ENCODE measurements around the gene SDCCAG8.
A peak's percentile ranks its signal among the peaks of the same experiment; 100 is the strongest.

The SDCCAG8 gene

GRCh38 chr1:243465738-243466137 is 209.9 kb downstream of the SDCCAG8 start:
- DNase-seq: no peak

GRCh38 chr1:243469497-243469896 is 213.7 kb downstream of the SDCCAG8 start:
- DNase-seq: no peak

GRCh38 chr1:243470502-243470901 is 214.7 kb downstream of the SDCCAG8 start:
- no peak for DNase-seq

GRCh38 chr1:243471026-243471685 is 215.3 kb downstream of the SDCCAG8 start:
- DNase-seq: no peak

GRCh38 chr1:243471754-243472745 is 216.2 kb downstream of the SDCCAG8 start:
- DNase-seq: no peak

GRCh38 chr1:243473227-243474135 is 217.6 kb downstream of the SDCCAG8 start:
- no peak for DNase-seq

GRCh38 chr1:243474136-243474881 is 218.5 kb downstream of the SDCCAG8 start:
- no peak for DNase-seq

- DNase-seq: no peak
These were observed 219.1 kb downstream of the SDCCAG8 start for GRCh38 chr1:243474906-243475305.

GRCh38 chr1:243475966-243476365 is 220.1 kb downstream of the SDCCAG8 start:
- DNase-seq: peak; percentile 7

GRCh38 chr1:243477731-243478290 is 222.0 kb downstream of the SDCCAG8 start:
- no peak for DNase-seq

- DNase-seq: no peak
These were observed 225.3 kb downstream of the SDCCAG8 start for GRCh38 chr1:243481101-243481500.

GRCh38 chr1:243482141-243483022 is 226.5 kb downstream of the SDCCAG8 start:
- no peak for DNase-seq

GRCh38 chr1:243483071-243483771 is 227.4 kb downstream of the SDCCAG8 start:
- DNase-seq: no peak

GRCh38 chr1:243483952-243484351 is 228.1 kb downstream of the SDCCAG8 start:
- no peak for DNase-seq

GRCh38 chr1:243487036-243487648 is 231.3 kb downstream of the SDCCAG8 start:
- no peak for DNase-seq

GRCh38 chr1:243487649-243488227 is 231.9 kb downstream of the SDCCAG8 start:
- no peak for DNase-seq

- no peak for DNase-seq
These were observed 232.8 kb downstream of the SDCCAG8 start for GRCh38 chr1:243488459-243489157.

GRCh38 chr1:243489158-243489527 is 233.3 kb downstream of the SDCCAG8 start:
- DNase-seq: no peak
